ENCODE measurements around the gene TAOK1.

- TF ChIP-seq CTCF (conservative IDR thresholded peaks at IDR 0.05; ENCODE audit: low read depth, low read length) (no peak), EZH2 (IDR thresholded peaks at IDR 0.05; ENCODE audit: borderline replicate concordance, low read depth, low read length, poor library complexity, severe bottlenecking) (no peak)
Measured at GRCh38 chr17:29570521-29570920, 180.4 kb downstream of the TAOK1 start.
